IMR-90 (cell line): Measurements from ENCODE around the gene PIN1. TPM values are rescaled to one million over a fixed set of nuclear protein-coding genes. Genes with fewer than 3 reads are reported as not detected.

Experiments
- ATAC-seq: fragments of 200-7000 bp; cut with Tn5 transposase; 2 replicates; pipeline ENCODE4 v1.9.1; 2020; ENCODE audit warnings: low read depth, mild to moderate bottlenecking, moderate library complexity
- BruUV-seq: library from RNA; stranded (reverse); fragments of 400-500 nt; replicated peaks from 2 replicates; lab custom pipeline; 2021; lab: Mats Ljungman, UMichigan
- CTCF ChIA-PET: fragments of 300-600 bp; formaldehyde crosslinking; extraction: SDS; loops from one replicate; lab custom pipeline; 2021; ENCODE audit warnings: antibody characterized with exemption; lab: Yijun Ruan, JAX
- POLR2A ChIA-PET: fragments of 300-600 bp; sonication (Branson Sonifier 250); formaldehyde crosslinking; loops from one replicate; lab custom pipeline; 2022; ENCODE audit warnings: antibody characterized with exemption; ENCODE audit not compliant: unreplicated experiment; lab: Charles Lee
- DNase-seq: peaks from one replicate; pipeline ENCODE4 v3.0.0; 2013
- H2AFZ ChIP-seq: replicated peaks from 2 replicates; pipeline ENCODE3; 2013; ENCODE audit warnings: low read length, mild to moderate bottlenecking; ENCODE audit not compliant: poor library complexity
- H2AK5ac ChIP-seq: 2 replicates; pipeline ENCODE4 v1.6.1; 2013; ENCODE audit warnings: low read depth, low read length, inconsistent platforms
- H2AK9ac ChIP-seq: replicated peaks from 2 replicates; pipeline ENCODE3; 2013; ENCODE audit warnings: mild to moderate bottlenecking, low read depth, low read length, moderate library complexity; ENCODE audit not compliant: poor library complexity
- H2BK120ac ChIP-seq: 2 replicates; pipeline ENCODE4 v1.6.1; 2013; ENCODE audit warnings: low read depth, low read length, inconsistent platforms
- H2BK15ac ChIP-seq: 3 replicates; pipeline ENCODE4 v1.6.1; 2013; ENCODE audit warnings: low read depth, low read length, inconsistent platforms
- H2BK20ac ChIP-seq: 2 replicates; pipeline ENCODE4 v1.6.1; 2013; ENCODE audit warnings: low read depth, mild to moderate bottlenecking, inconsistent platforms, low read length, moderate library complexity
- H2BK5ac ChIP-seq: 2 replicates; pipeline ENCODE4 v1.6.1; 2013; ENCODE audit warnings: mild to moderate bottlenecking, low read depth, low read length, inconsistent platforms; ENCODE audit not compliant: poor library complexity, severe bottlenecking
- H3K14ac ChIP-seq: replicated peaks from 2 replicates; pipeline ENCODE4 v1.6.1; 2013; ENCODE audit warnings: low read depth, low read length, inconsistent platforms
- H3K18ac ChIP-seq: 2 replicates; pipeline ENCODE4 v1.6.1; 2013; ENCODE audit warnings: low read depth, low read length, control low read depth
- H3K23ac ChIP-seq: 2 replicates; pipeline ENCODE4 v1.6.1; 2013; ENCODE audit warnings: low read depth, low read length, inconsistent platforms
- H3K27ac ChIP-seq: 2 replicates; pipeline ENCODE4 v1.5.1; 2013; ENCODE audit warnings: mild to moderate bottlenecking, control low read depth, low read length; ENCODE audit not compliant: insufficient read depth
- H3K27me3 ChIP-seq: 2 replicates; pipeline ENCODE4 v1.6.1; 2013; ENCODE audit warnings: low read length; ENCODE audit not compliant: control insufficient read depth, insufficient read depth
- H3K36me3 ChIP-seq: 2 replicates; pipeline ENCODE4 v1.6.1; 2013; ENCODE audit warnings: low read length, mixed read lengths; ENCODE audit not compliant: control insufficient read depth, insufficient read depth
- H3K4ac ChIP-seq: 2 replicates; pipeline ENCODE4 v1.6.1; 2013; ENCODE audit warnings: low read depth, low read length, inconsistent platforms
- H3K4me1 ChIP-seq: 2 replicates; pipeline ENCODE4 v1.6.1; 2013; ENCODE audit warnings: low read length, mixed read lengths; ENCODE audit not compliant: control insufficient read depth, insufficient read depth
- H3K4me2 ChIP-seq: 2 replicates; pipeline ENCODE4 v1.6.1; 2013; ENCODE audit warnings: low read depth, mild to moderate bottlenecking, control low read depth, low read length, moderate library complexity
- H3K4me3 ChIP-seq: 2 replicates; pipeline ENCODE4 v1.5.1; 2013; ENCODE audit warnings: low read depth, mild to moderate bottlenecking, control low read depth, low read length, moderate library complexity; ENCODE audit not compliant: insufficient read depth
- H3K56ac ChIP-seq: 2 replicates; pipeline ENCODE4 v1.6.1; 2013; ENCODE audit warnings: low read length, inconsistent platforms; ENCODE audit not compliant: insufficient read depth; ENCODE audit errors: extremely low read depth
- H3K79me1 ChIP-seq, 2 experiments: 2 replicates each; pipeline ENCODE4 v1.6.1; 2013; ENCODE audit warnings: low read length in 2 of 2, inconsistent platforms in 1 of 2, low read depth in 1 of 2
- H3K9ac ChIP-seq: 2 replicates; pipeline ENCODE4 v1.6.1; 2013; ENCODE audit warnings: low read depth, low read length, control low read depth
- H3K9me1 ChIP-seq: 2 replicates; pipeline ENCODE4 v1.6.1; 2013; ENCODE audit warnings: low read length, inconsistent platforms; ENCODE audit not compliant: insufficient read depth
- H3K9me3 ChIP-seq: 2 replicates; pipeline ENCODE4 v1.6.1; 2013; ENCODE audit warnings: low read length; ENCODE audit not compliant: control insufficient read depth, insufficient read depth
- H4K20me1 ChIP-seq: 2 replicates; pipeline ENCODE4 v1.6.1; 2013; ENCODE audit warnings: low read length, inconsistent platforms; ENCODE audit not compliant: insufficient read depth
- H4K5ac ChIP-seq: 2 replicates; pipeline ENCODE4 v1.6.1; 2013; ENCODE audit warnings: mild to moderate bottlenecking, low read depth, low read length, control low read depth
- H4K8ac ChIP-seq, 2 experiments: 2 replicates each; pipeline ENCODE4 v1.6.1; 2013; ENCODE audit warnings: low read depth in 2 of 2, low read length in 2 of 2, control low read depth in 1 of 2, inconsistent platforms in 1 of 2
- H4K91ac ChIP-seq: 2 replicates; pipeline ENCODE4 v1.6.1; 2013; ENCODE audit warnings: low read depth, low read length, inconsistent platforms; ENCODE audit not compliant: insufficient read depth
- CTCF ChIP-seq: conservative IDR thresholded peaks from 2 replicates; pipeline ENCODE4 v1.5.1; 2012; ENCODE audit warnings: mild to moderate bottlenecking, low read depth, low read length, improper control_type of control experiment
- MAFK ChIP-seq: IDR thresholded peaks from 2 replicates; pipeline ENCODE4 v1.6.1; 2012; ENCODE audit warnings: low read depth, low read length, improper control_type of control experiment
- MXI1 ChIP-seq: IDR thresholded peaks from 2 replicates; pipeline ENCODE4 v1.6.1; 2012; ENCODE audit warnings: low read depth, mild to moderate bottlenecking, low read length, moderate library complexity, borderline replicate concordance
- RCOR1 ChIP-seq: IDR thresholded peaks from 2 replicates; pipeline ENCODE4 v1.6.1; 2012; ENCODE audit warnings: mild to moderate bottlenecking, low read length, improper control_type of control experiment; ENCODE audit not compliant: insufficient replicate concordance
- SMC3 ChIP-seq: fragments of 150-350 bp; IDR thresholded peaks from 2 replicates; pipeline ENCODE4 v1.6.1; 2016; ENCODE audit warnings: low read depth, mild to moderate bottlenecking, antibody characterized with exemption, low read length, moderate library complexity
- WGBS, 2 experiments: methylation state at CpG; one replicate each; pipeline versions ENCODE4 v1.1.5 to v1.1.7; 2013; ENCODE audit warnings: missing lambda C conversion rate in 2 of 2; ENCODE audit not compliant: insufficient read length in 1 of 2; ENCODE audit errors: extremely low coverage in 2 of 2; 5-methylcytosine and 5-hydroxymethylcytosine counted together
- dilution Hi-C: fragments of 300-500 bp; cut with HindIII; formaldehyde crosslinking; loops from one replicate; pipeline ENCODE4 v1.14.3; 2018; ENCODE audit warnings: low sequenced_read_pairs; ENCODE audit not compliant: unreplicated experiment
- in situ Hi-C: fragments of 300-500 bp; cut with MboI; formaldehyde crosslinking; loops from 3 replicates; pipeline ENCODE4 v1.14.3; 2019; ENCODE audit warnings: low sequenced_read_pairs, inconsistent platforms, mixed read lengths
- intact Hi-C: fragments of 100-400 bp; cut with micrococcal nuclease; formaldehyde crosslinking; loops from 2 replicates; pipeline ENCODE4 v1.10.0; 2022
- polyA plus RNA-seq, 3 experiments: library from polyadenylated mRNA; depleted of rRNA; stranded (reverse); fragments of >200 nt; gene quantifications; 2 replicates each; pipeline ENCODE4 v1.2.3, GENCODE V29; 2012; ENCODE audit warnings: low replicate concordance in 1 of 3
- total RNA-seq: library from RNA; depleted of rRNA; stranded (reverse); fragments of >200 nt; gene quantifications from 2 replicates; pipeline ENCODE4 v1.2.3, GENCODE V29; 2012

The PIN1 gene
- total and polyA plus RNA-seq, 2 of the 4 experiments (the other 2 are of a cell fraction), result 76.0 to 105 TPM

- no peak overlapping the region for H3K9ac ChIP-seq
- peak overlapping the region; percentile 8 for H2AK9ac ChIP-seq
- ChIA-PET POLR2A (no interaction called here), CTCF (no interaction called here)
- H3K9me3 ChIP-seq, result no peaks in the 10 kb centered on the region
- H2AFZ ChIP-seq, result no peak overlapping the region
- no peak overlapping the region for H3K23ac ChIP-seq
- no peak overlapping the region for H2BK15ac ChIP-seq
- no peak overlapping the region for H4K91ac ChIP-seq
- H3K9me1 ChIP-seq, result 0 out of 2 replicates have a peak, but pooled peaks cover 3% of the 10 kb centered on the region
- no peak overlapping the region for H3K4me3 ChIP-seq
- no peak overlapping the region for H3K4ac ChIP-seq
- ATAC-seq (no peak), DNase-seq (no peak)
- H3K27ac ChIP-seq, result no peak overlapping the region
- no peak overlapping the region for H2BK20ac ChIP-seq
- H4K5ac ChIP-seq, result no peak overlapping the region
- no peaks in the 10 kb centered on the region for H3K27me3 ChIP-seq
- TF ChIP-seq SMC3 (no peak), RCOR1 (no peak), CTCF (no peak), MXI1 (no peak), MAFK (no peak)
- H3K79me1 ChIP-seq, result peaks cover 9 to 13% of the 10 kb centered on the region in 2 experiments; a peak in 3 of 4 replicates
- H3K18ac ChIP-seq, result no peak overlapping the region
- H4K20me1 ChIP-seq, result no peaks in the 10 kb centered on the region; the same call in 1 of the 2 replicates
- H3K56ac ChIP-seq, result no peak overlapping the region
- BruUV-seq, result TSS peak; percentile 62
- no peak overlapping the region for H2BK120ac ChIP-seq
- no peaks in the 10 kb centered on the region for H3K4me1 ChIP-seq
- WGBS, 2 experiments, result 98% methylated on average over 30 of the region's 38 CpGs; no CpG with 5 or more reads in 1 of the 2 experiments
- intact Hi-C loops (no loop called here), in situ Hi-C loops (no loop called here), dilution Hi-C loops (no loop called here)
- no peak overlapping the region for H4K8ac ChIP-seq
- H2AK5ac ChIP-seq, result no peak overlapping the region
- H2BK5ac ChIP-seq, result no peak overlapping the region
- H3K36me3 ChIP-seq, result peaks cover 5% of the 10 kb centered on the region; the same call in 1 of the 2 replicates
- no peak overlapping the region for H3K14ac ChIP-seq
- no peak overlapping the region for H3K4me2 ChIP-seq
These were observed 19.2 kb downstream of the PIN1 start for GRCh38 chr19:9854282-9854846.
